Measurements from ENCODE around the gene GUCA2A. TPM values are rescaled to one million over a fixed set of nuclear protein-coding genes. Genes with fewer than 3 reads are reported as not detected.

The GUCA2A gene
- total RNA-seq, 1 donor from 2014 or later: not detected

DNA sequence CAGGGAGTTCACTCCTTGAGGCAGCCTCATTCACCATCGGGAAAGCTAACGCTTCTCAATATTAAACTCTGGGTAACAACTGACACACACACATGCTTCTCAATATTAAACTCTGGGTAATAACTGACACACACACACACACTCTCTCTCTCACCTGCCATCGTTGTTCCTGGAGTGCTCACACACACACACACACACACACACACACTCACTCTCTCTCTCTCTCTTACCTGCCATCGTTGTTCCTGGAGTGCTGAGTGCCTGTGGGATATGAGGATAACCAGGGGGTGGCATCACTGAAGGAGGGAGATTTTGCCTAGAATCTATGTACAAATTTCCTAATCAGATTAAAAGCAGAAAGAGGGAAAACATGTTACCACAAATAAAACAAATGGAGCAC lies 17.1 kb upstream of the GUCA2A start:
- DNase-seq (ENCODE audit: low read depth) (no peak), FAIRE-seq (no peak)
- Histone ChIP-seq H3K4me2 (ENCODE audit: low read length) (no peak overlapping the region), H2AFZ (ENCODE audit: low read depth, low read length) (no peak overlapping the region), H3K4me1 (ENCODE audit: insufficient read depth, low read length) (peaks cover 36% of the 10 kb centered on the region), H3K4me3 (ENCODE audit: insufficient read depth, low read depth, low read length) (no peak overlapping the region), H3K79me2 (ENCODE audit: insufficient read depth, low read length) (no peaks in the 10 kb centered on the region), H3K36me3 (ENCODE audit: insufficient read depth, low read length) (peaks cover 3% of the 10 kb centered on the region), H3K27ac (ENCODE audit: low read depth, low read length) (no peak overlapping the region), H4K20me1 (ENCODE audit: insufficient read depth, low read length) (peaks cover 17% of the 10 kb centered on the region), H3K9ac (ENCODE audit: low read length) (no peak overlapping the region), H3K9me3 (ENCODE audit: insufficient read depth, low read depth, low read length) (no peaks in the 10 kb centered on the region), H3K27me3 (ENCODE audit: insufficient read depth, low read length) (no peaks in the 10 kb centered on the region)
- H3K4me1 Mint-ChIP-seq (ENCODE audit: low read depth, unreplicated experiment): peaks cover 19% of the 10 kb centered on the region
- H3K9me3 Mint-ChIP-seq (ENCODE audit: unreplicated experiment): no peaks in the 10 kb centered on the region
- H3K36me3 Mint-ChIP-seq (ENCODE audit: low read depth, unreplicated experiment): peaks cover 10% of the 10 kb centered on the region
- H3K27me3 Mint-ChIP-seq (ENCODE audit: low read depth, unreplicated experiment): no peaks in the 10 kb centered on the region
- no peak for TF ChIP-seq EZH2 (IDR thresholded peaks at IDR 0.05; ENCODE audit: insufficient read depth, low read length)
- TF ChIP-seq, protein P1, sequence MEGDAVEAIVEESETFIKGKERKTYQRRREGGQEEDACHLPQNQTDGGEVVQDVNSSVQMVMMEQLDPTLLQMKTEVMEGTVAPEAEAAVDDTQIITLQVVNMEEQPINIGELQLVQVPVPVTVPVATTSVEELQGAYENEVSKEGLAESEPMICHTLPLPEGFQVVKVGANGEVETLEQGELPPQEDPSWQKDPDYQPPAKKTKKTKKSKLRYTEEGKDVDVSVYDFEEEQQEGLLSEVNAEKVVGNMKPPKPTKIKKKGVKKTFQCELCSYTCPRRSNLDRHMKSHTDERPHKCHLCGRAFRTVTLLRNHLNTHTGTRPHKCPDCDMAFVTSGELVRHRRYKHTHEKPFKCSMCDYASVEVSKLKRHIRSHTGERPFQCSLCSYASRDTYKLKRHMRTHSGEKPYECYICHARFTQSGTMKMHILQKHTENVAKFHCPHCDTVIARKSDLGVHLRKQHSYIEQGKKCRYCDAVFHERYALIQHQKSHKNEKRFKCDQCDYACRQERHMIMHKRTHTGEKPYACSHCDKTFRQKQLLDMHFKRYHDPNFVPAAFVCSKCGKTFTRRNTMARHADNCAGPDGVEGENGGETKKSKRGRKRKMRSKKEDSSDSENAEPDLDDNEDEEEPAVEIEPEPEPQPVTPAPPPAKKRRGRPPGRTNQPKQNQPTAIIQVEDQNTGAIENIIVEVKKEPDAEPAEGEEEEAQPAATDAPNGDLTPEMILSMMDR (IDR thresholded peaks at IDR 0.05; ENCODE audit: insufficient read depth, low read depth, low read length): no peak
- H3K27ac Mint-ChIP-seq (ENCODE audit: unreplicated experiment): no peak overlapping the region
- H3K4me3 Mint-ChIP-seq (ENCODE audit: unreplicated experiment): no peak overlapping the region

DNA sequence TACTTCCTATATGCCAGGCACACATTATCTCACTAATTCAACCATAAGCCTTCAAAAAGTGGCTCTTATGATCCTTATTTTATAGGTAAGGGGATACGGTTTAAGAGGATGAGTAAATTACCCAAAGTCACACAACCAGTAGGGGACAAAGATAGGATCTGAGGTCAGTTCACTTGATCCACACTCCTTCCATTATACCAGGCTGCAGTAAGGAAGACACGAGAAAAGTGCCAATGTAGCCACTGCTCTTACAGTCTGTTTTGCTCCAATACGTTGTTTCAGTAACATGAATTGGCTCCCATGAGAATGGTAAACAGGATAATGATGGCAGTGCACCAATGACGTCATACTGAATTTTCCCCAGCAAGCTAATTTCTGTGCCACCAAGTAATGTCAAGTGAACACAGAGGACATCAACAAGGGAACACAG lies 15.4 kb upstream of the GUCA2A start:
- TF ChIP-seq EZH2 (IDR thresholded peaks at IDR 0.05; ENCODE audit: insufficient read depth, low read length): no peak
- TF ChIP-seq, protein P1 (IDR thresholded peaks at IDR 0.05; ENCODE audit: insufficient read depth, low read depth, low read length): no peak
- H3K27me3 Mint-ChIP-seq (ENCODE audit: low read depth, unreplicated experiment): no peaks in the 10 kb centered on the region
- Histone ChIP-seq H3K9me3 (ENCODE audit: insufficient read depth, low read depth, low read length) (no peaks in the 10 kb centered on the region), H3K27ac (ENCODE audit: low read depth, low read length) (no peak overlapping the region), H3K4me1 (ENCODE audit: insufficient read depth, low read length) (peaks cover 22% of the 10 kb centered on the region), H3K9ac (ENCODE audit: low read length) (no peak overlapping the region), H3K4me3 (ENCODE audit: insufficient read depth, low read depth, low read length) (no peak overlapping the region), H3K36me3 (ENCODE audit: insufficient read depth, low read length) (peaks cover 3% of the 10 kb centered on the region), H2AFZ (ENCODE audit: low read depth, low read length) (no peak overlapping the region), H4K20me1 (ENCODE audit: insufficient read depth, low read length) (peaks cover 23% of the 10 kb centered on the region), H3K4me2 (ENCODE audit: low read length) (no peak overlapping the region), H3K27me3 (ENCODE audit: insufficient read depth, low read length) (no peaks in the 10 kb centered on the region), H3K79me2 (ENCODE audit: insufficient read depth, low read length) (no peaks in the 10 kb centered on the region)
- peaks cover 10% of the 10 kb centered on the region for H3K36me3 Mint-ChIP-seq (ENCODE audit: low read depth, unreplicated experiment)
- DNase-seq (ENCODE audit: low read depth) (no peak), FAIRE-seq (no peak)
- H3K4me1 Mint-ChIP-seq (ENCODE audit: low read depth, unreplicated experiment): peaks cover 9% of the 10 kb centered on the region
- H3K27ac Mint-ChIP-seq (ENCODE audit: unreplicated experiment): no peak overlapping the region
- no peak overlapping the region for H3K4me3 Mint-ChIP-seq (ENCODE audit: unreplicated experiment)
- H3K9me3 Mint-ChIP-seq (ENCODE audit: unreplicated experiment): no peaks in the 10 kb centered on the region

DNA sequence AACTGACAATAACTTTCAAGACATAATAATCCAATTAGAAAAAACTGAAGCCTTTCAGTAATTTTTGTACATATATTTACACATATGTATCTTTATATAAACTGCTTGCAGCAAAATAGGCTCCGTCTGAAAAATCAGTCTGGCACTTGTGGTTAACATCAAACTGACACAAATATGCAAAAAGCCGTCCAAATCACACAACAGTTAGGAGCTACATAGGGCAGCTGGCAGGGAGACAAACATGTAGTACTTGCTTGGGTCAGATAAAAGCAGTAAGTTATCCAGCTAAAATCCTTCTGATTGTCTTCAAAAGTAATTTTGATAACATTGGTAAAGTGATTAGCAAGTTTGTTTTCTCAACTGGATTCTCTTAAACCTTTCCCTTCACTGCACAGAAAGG lies 14.7 kb upstream of the GUCA2A start:
- peaks cover 3% of the 10 kb centered on the region for H3K36me3 ChIP-seq (ENCODE audit: insufficient read depth, low read length)
- no peak for FAIRE-seq
- H3K27ac Mint-ChIP-seq (ENCODE audit: unreplicated experiment): no peak overlapping the region
- no peak overlapping the region for H3K4me3 ChIP-seq (ENCODE audit: insufficient read depth, low read depth, low read length)
- peaks cover 23% of the 10 kb centered on the region for H4K20me1 ChIP-seq (ENCODE audit: insufficient read depth, low read length)
- TF ChIP-seq EZH2 (IDR thresholded peaks at IDR 0.05; ENCODE audit: insufficient read depth, low read length): no peak
- TF ChIP-seq, protein P1 (IDR thresholded peaks at IDR 0.05; ENCODE audit: insufficient read depth, low read depth, low read length): no peak
- H3K9ac ChIP-seq (ENCODE audit: low read length): no peak overlapping the region
- no peak overlapping the region for H3K4me3 Mint-ChIP-seq (ENCODE audit: unreplicated experiment)
- peaks cover 9% of the 10 kb centered on the region for H3K4me1 Mint-ChIP-seq (ENCODE audit: low read depth, unreplicated experiment)
- no peak overlapping the region for H2AFZ ChIP-seq (ENCODE audit: low read depth, low read length)
- H3K4me1 ChIP-seq (ENCODE audit: insufficient read depth, low read length): peaks cover 22% of the 10 kb centered on the region
- DNase-seq (ENCODE audit: low read depth): peak; percentile 83
- H3K79me2 ChIP-seq (ENCODE audit: insufficient read depth, low read length): no peaks in the 10 kb centered on the region
- no peaks in the 10 kb centered on the region for H3K9me3 ChIP-seq (ENCODE audit: insufficient read depth, low read depth, low read length)
- H3K27ac ChIP-seq (ENCODE audit: low read depth, low read length): no peak overlapping the region
- peaks cover 8% of the 10 kb centered on the region for H3K36me3 Mint-ChIP-seq (ENCODE audit: low read depth, unreplicated experiment)
- H3K27me3 ChIP-seq (ENCODE audit: insufficient read depth, low read length): no peaks in the 10 kb centered on the region
- no peaks in the 10 kb centered on the region for H3K27me3 Mint-ChIP-seq (ENCODE audit: low read depth, unreplicated experiment)
- H3K4me2 ChIP-seq (ENCODE audit: low read length): peak overlapping the region; percentile 18
- no peaks in the 10 kb centered on the region for H3K9me3 Mint-ChIP-seq (ENCODE audit: unreplicated experiment)

All from astrocyte (in vitro differentiated cells and primary cell).